HL-60 (cell line): ENCODE results near the gene MFRP.

Source experiments
- DNase-seq, 2 experiments: peaks; one replicate each; pipeline ENCODE4 v3.0.0-alpha.2; 2010 to 2020; ENCODE audit warnings: low read depth in 1 of 2, low spot score in 1 of 2
- H3K27ac ChIP-seq: fragments of 250-450 bp; sonication (Bioruptor Pico); replicated peaks from 2 replicates; pipeline ENCODE4 v1.5.1; 2020; ENCODE audit warnings: mild to moderate bottlenecking, moderate library complexity
- H3K27me3 ChIP-seq: fragments of 250-450 bp; sonication (Bioruptor Pico); 2 replicates; pipeline ENCODE4 v1.5.1; 2021; ENCODE audit warnings: mild to moderate bottlenecking, moderate library complexity; ENCODE audit not compliant: insufficient read depth, poor library complexity, severe bottlenecking
- H3K4me3 ChIP-seq: replicated peaks from 2 replicates; pipeline ENCODE4 v1.5.1; 2011; ENCODE audit warnings: mild to moderate bottlenecking, control low read depth, low read length; ENCODE audit not compliant: insufficient read depth
- GABPA ChIP-seq: IDR thresholded peaks from 2 replicates; pipeline ENCODE4 v1.6.1; 2012; ENCODE audit warnings: low read depth
- POLR2AphosphoS5 ChIP-seq: IDR thresholded peaks from 2 replicates; pipeline ENCODE4 v1.6.1; 2012; ENCODE audit warnings: low read depth
- SPI1 ChIP-seq: IDR thresholded peaks from 2 replicates; pipeline ENCODE4 v1.6.1; 2012; ENCODE audit warnings: low read depth, mild to moderate bottlenecking, borderline replicate concordance
- TF ChIP-seq, protein P1 (sequence below): IDR thresholded peaks from one replicate; pipeline ENCODE4 v1.5.1; 2011; ENCODE audit warnings: low read length, control low read depth, inconsistent platforms; ENCODE audit not compliant: insufficient read depth
- TF ChIP-seq, protein P2 (sequence below): IDR thresholded peaks from 2 replicates; pipeline ENCODE4 v1.6.1; 2012; ENCODE audit warnings: low read depth; ENCODE audit not compliant: insufficient replicate concordance

Gene MFRP

DNA sequence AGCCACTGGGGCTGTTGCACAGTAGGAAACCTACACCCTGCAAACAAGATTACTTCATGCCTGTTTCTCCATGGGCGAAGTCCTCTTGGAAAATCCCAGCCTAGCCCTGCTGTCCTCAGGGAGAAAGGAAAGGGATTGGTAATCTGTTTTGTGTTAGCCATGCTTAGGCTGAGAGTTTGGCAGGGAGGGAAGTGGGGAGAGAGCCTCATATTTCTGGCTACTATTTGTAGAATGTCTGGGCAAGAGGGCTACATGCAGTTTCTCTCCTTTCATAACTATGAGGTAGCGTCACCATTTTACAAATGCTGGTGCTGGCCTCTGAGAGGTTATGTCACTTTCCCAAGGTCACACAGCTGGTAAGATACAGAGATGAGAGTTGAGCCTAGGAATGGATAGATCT is 737 bp upstream of the MFRP start:
- Histone ChIP-seq H3K27me3 (peaks cover under 1% of the 10 kb centered on the region), H3K27ac (no peak overlapping the region)
- TF ChIP-seq, protein P1, sequence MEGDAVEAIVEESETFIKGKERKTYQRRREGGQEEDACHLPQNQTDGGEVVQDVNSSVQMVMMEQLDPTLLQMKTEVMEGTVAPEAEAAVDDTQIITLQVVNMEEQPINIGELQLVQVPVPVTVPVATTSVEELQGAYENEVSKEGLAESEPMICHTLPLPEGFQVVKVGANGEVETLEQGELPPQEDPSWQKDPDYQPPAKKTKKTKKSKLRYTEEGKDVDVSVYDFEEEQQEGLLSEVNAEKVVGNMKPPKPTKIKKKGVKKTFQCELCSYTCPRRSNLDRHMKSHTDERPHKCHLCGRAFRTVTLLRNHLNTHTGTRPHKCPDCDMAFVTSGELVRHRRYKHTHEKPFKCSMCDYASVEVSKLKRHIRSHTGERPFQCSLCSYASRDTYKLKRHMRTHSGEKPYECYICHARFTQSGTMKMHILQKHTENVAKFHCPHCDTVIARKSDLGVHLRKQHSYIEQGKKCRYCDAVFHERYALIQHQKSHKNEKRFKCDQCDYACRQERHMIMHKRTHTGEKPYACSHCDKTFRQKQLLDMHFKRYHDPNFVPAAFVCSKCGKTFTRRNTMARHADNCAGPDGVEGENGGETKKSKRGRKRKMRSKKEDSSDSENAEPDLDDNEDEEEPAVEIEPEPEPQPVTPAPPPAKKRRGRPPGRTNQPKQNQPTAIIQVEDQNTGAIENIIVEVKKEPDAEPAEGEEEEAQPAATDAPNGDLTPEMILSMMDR, result no peak
- TF ChIP-seq GABPA (no peak), POLR2AphosphoS5 (no peak), SPI1 (no peak)
- TF ChIP-seq, protein P2, sequence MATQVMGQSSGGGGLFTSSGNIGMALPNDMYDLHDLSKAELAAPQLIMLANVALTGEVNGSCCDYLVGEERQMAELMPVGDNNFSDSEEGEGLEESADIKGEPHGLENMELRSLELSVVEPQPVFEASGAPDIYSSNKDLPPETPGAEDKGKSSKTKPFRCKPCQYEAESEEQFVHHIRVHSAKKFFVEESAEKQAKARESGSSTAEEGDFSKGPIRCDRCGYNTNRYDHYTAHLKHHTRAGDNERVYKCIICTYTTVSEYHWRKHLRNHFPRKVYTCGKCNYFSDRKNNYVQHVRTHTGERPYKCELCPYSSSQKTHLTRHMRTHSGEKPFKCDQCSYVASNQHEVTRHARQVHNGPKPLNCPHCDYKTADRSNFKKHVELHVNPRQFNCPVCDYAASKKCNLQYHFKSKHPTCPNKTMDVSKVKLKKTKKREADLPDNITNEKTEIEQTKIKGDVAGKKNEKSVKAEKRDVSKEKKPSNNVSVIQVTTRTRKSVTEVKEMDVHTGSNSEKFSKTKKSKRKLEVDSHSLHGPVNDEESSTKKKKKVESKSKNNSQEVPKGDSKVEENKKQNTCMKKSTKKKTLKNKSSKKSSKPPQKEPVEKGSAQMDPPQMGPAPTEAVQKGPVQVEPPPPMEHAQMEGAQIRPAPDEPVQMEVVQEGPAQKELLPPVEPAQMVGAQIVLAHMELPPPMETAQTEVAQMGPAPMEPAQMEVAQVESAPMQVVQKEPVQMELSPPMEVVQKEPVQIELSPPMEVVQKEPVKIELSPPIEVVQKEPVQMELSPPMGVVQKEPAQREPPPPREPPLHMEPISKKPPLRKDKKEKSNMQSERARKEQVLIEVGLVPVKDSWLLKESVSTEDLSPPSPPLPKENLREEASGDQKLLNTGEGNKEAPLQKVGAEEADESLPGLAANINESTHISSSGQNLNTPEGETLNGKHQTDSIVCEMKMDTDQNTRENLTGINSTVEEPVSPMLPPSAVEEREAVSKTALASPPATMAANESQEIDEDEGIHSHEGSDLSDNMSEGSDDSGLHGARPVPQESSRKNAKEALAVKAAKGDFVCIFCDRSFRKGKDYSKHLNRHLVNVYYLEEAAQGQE, result no peak

DNA sequence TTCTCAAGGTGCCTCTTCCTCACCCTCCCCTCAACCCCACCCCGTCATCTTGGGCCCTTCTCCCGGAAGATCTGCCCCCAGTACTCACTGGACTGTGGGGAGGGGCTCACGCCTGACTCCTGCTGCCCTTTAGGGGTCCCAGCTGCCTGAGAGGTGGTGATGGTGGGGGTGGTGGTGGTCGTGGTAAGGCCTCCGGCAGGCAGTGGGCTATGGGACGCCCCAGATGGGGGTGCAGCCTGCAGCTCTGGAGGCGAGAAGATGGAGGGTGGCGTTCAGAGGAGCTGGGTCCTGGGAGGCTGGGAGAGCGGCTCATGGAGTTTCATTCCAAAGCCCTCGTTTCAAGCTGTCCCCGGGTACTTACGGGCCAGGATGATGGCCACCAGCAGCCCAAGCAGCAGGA is 820 bp downstream of the MFRP start:
- Histone ChIP-seq H3K27me3 (peaks cover 16% of the 10 kb centered on the region), H3K4me3 (no peak overlapping the region), H3K27ac (no peak overlapping the region)
- TF ChIP-seq POLR2AphosphoS5 (no peak), SPI1 (no peak), GABPA (no peak)
- TF ChIP-seq, protein P2, result no peak
- TF ChIP-seq, protein P1, result no peak
- DNase-seq, result no peak

More for the DNA sequence above, 737 bp upstream of the MFRP start:
- H3K4me3 ChIP-seq, result no peak overlapping the region
- no peak for DNase-seq

DNA sequence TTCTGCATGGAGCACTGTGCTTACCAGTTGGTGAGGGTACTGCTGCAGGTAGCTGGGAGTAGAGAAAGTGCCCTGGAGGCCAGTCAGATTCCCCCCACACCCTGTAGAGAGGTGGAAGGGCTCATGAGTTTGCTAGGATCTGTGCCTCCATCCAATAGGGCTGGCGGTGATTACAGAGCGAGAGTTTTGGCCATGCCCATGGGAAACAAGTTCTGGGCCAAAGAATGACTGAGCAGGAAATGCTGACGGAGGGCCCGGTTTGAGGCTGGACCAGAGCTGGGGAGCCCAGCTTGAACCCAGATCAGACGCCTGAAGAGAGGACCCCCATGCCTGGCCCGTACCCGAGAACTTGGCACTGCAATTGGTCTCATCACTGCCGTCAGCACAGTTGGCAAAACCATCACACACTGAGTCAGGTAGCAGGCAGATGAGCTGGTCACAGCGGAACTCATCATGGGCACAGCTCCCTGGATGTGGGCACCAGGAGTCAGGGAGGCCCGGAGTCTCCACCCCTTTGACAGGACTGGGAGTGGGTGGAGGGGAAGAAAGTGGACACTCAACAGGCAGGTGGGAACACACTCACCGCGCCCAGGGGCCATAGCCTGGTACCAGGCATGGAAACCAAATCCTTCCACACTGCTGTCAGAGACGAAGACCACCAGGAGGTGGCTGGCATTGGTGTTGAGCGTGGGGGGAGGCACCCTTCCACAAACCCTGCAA is 2.1 kb downstream of the MFRP start:
- Histone ChIP-seq H3K27ac (no peak overlapping the region), H3K4me3 (no peak overlapping the region), H3K27me3 (peaks cover 24% of the 10 kb centered on the region)
- no peak for DNase-seq
- TF ChIP-seq POLR2AphosphoS5, result no peak

DNA sequence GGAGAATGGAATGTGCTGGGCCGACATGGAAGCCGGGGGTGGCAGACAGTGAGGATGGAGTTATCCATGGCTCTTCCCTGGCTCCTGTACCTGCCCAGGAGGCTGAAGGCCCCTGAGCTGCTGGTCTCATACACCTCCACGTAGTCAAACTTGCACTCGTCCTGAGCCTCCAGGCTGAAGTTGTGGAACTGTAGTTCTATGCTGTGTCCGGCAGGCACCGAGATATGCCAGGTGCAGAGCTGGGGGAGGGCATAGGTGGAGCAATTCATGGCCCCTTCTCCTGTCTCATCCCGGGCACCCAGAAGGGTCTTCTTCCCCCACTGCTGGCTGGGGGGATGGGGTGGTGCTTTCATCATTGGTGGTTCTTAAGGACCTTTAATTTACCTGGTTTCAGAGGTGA is 2.8 kb downstream of the MFRP start:
- Histone ChIP-seq H3K27ac (no peak overlapping the region), H3K4me3 (no peak overlapping the region), H3K27me3 (peaks cover 24% of the 10 kb centered on the region)
- TF ChIP-seq SPI1, result no peak
- TF ChIP-seq GABPA, result no peak
- TF ChIP-seq POLR2AphosphoS5, result no peak
- TF ChIP-seq, protein P1, result no peak
- TF ChIP-seq, protein P2, result no peak
- DNase-seq, result no peak
